Panc1 (cell line): ENCODE data around the gene SUMF2.
"Not testable (repeated sequence)": the region's sequence is repeated elsewhere in the genome, so short reads cannot be mapped to it uniquely, and the experiment has no call there.

ENCODE experiments used
- POLR2AphosphoS5 ChIP-seq: IDR thresholded peaks from 2 replicates; pipeline ENCODE4 v1.6.1; 2012; ENCODE audit warnings: mild to moderate bottlenecking, low read depth, low read length, moderate library complexity
- TF ChIP-seq, protein P1 (sequence below): fragments of 450-650 bp; IDR thresholded peaks from 2 replicates; pipeline ENCODE4 v1.5.1; 2017; ENCODE audit warnings: mild to moderate bottlenecking

- TF ChIP-seq, protein P1, sequence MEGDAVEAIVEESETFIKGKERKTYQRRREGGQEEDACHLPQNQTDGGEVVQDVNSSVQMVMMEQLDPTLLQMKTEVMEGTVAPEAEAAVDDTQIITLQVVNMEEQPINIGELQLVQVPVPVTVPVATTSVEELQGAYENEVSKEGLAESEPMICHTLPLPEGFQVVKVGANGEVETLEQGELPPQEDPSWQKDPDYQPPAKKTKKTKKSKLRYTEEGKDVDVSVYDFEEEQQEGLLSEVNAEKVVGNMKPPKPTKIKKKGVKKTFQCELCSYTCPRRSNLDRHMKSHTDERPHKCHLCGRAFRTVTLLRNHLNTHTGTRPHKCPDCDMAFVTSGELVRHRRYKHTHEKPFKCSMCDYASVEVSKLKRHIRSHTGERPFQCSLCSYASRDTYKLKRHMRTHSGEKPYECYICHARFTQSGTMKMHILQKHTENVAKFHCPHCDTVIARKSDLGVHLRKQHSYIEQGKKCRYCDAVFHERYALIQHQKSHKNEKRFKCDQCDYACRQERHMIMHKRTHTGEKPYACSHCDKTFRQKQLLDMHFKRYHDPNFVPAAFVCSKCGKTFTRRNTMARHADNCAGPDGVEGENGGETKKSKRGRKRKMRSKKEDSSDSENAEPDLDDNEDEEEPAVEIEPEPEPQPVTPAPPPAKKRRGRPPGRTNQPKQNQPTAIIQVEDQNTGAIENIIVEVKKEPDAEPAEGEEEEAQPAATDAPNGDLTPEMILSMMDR, result not testable (repeated sequence)
- TF ChIP-seq POLR2AphosphoS5, result not testable (repeated sequence)
These were observed 16.5 kb upstream of the SUMF2 start for GRCh38 chr7:56047446-56048116.
